HG02623 (cell line): ENCODE results near the gene MRGPRG.

Experiments
- ATAC-seq: cut with Tn5 transposase; IDR thresholded peaks from one replicate; pipeline ENCODE4 v1.9.1; 2021; ENCODE audit warnings: moderate library complexity; ENCODE audit not compliant: unreplicated experiment

The MRGPRG gene

GRCh38 chr11:3225826-3226750 lies 7.5 kb upstream of the MRGPRG start:
- no peak for ATAC-seq

GRCh38 chr11:3225159-3225758 lies 6.6 kb upstream of the MRGPRG start:
- no peak for ATAC-seq

- ATAC-seq, result no peak
Measured at GRCh38 chr11:3224401-3225057, 5.9 kb upstream of the MRGPRG start.

- ATAC-seq, result no peak
Measured at GRCh38 chr11:3223932-3224381, 5.3 kb upstream of the MRGPRG start.

GRCh38 chr11:3222941-3223915 lies 4.6 kb upstream of the MRGPRG start:
- ATAC-seq, result no peak

- no peak for ATAC-seq
Measured at GRCh38 chr11:3222003-3222855, 3.6 kb upstream of the MRGPRG start.

- no peak for ATAC-seq
Measured at GRCh38 chr11:3221408-3222002, 2.9 kb upstream of the MRGPRG start.

GRCh38 chr11:3220521-3221407 lies 2.2 kb upstream of the MRGPRG start:
- no peak for ATAC-seq

GRCh38 chr11:3220101-3220500 lies 1.5 kb upstream of the MRGPRG start:
- ATAC-seq, result no peak

- ATAC-seq, result no peak
Measured at GRCh38 chr11:3219281-3219892, 774 bp upstream of the MRGPRG start.

- no peak for ATAC-seq
Measured at GRCh38 chr11:3217818-3218482, 663 bp downstream of the MRGPRG start.

GRCh38 chr11:3216027-3216525 lies 2.5 kb downstream of the MRGPRG start:
- ATAC-seq, result no peak

GRCh38 chr11:3215346-3216026 lies 3.1 kb downstream of the MRGPRG start:
- no peak for ATAC-seq

GRCh38 chr11:3214420-3214699 lies 4.3 kb downstream of the MRGPRG start:
- no peak for ATAC-seq

GRCh38 chr11:3213659-3214419 lies 4.8 kb downstream of the MRGPRG start:
- ATAC-seq, result no peak

- no peak for ATAC-seq
Measured at GRCh38 chr11:3208272-3208671, 10.3 kb downstream of the MRGPRG start.
